CD4-positive, alpha-beta T cell treated with Interleukin-6 at 100 ng/mL for 8 hours (primary cell): ENCODE data around the gene SPDEF.

Source experiments
- DNase-seq: peaks from one replicate; pipeline ENCODE4 v3.0.0-alpha.2; 2020; ENCODE audit warnings: mixed read lengths, low spot score

SPDEF gene

GRCh38 chr6:34514593-34515472, 41.3 kb downstream of the SPDEF start:
- no peak for DNase-seq

GRCh38 chr6:34514112-34514511, 42.0 kb downstream of the SPDEF start:
- no peak for DNase-seq

DNA sequence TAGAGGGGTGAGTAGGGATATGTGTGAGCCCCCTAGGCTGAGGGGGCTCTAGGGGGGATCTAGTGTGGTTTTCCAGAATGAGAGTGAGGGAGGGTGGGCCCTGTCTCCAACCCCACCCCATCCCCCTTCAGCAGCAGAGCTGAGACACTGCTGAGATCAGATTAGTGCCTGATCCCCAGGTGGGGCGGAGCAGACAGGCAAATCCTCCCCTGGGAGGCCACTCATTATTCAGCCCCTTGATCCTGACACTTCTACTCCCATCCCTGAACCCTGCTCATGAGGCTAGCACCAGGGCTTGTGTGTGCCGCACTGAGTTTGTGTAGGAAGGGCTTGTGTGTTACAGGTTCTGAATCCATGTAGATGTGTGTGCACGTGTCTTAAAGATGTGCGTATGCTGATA, 42.5 kb downstream of the SPDEF start:
- no peak for DNase-seq

DNA sequence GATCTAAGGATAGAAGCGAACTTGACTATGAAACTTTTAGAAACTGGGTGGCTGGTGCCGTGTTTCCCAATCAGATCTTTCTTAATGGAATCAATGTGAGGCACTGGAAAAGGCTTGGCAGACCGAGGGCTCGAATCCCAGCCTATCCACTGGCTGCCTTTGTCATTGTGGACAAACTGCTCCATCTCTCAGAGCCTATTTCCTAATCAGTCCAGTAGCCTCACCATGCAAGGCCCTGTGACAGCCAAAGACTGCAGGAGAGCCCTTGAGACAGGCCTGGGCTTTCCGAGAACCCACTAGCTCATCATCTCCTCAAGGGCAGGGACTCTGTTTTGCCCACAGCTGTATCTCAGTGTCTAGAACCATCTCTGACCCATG, 43.4 kb downstream of the SPDEF start:
- DNase-seq: no peak

DNA sequence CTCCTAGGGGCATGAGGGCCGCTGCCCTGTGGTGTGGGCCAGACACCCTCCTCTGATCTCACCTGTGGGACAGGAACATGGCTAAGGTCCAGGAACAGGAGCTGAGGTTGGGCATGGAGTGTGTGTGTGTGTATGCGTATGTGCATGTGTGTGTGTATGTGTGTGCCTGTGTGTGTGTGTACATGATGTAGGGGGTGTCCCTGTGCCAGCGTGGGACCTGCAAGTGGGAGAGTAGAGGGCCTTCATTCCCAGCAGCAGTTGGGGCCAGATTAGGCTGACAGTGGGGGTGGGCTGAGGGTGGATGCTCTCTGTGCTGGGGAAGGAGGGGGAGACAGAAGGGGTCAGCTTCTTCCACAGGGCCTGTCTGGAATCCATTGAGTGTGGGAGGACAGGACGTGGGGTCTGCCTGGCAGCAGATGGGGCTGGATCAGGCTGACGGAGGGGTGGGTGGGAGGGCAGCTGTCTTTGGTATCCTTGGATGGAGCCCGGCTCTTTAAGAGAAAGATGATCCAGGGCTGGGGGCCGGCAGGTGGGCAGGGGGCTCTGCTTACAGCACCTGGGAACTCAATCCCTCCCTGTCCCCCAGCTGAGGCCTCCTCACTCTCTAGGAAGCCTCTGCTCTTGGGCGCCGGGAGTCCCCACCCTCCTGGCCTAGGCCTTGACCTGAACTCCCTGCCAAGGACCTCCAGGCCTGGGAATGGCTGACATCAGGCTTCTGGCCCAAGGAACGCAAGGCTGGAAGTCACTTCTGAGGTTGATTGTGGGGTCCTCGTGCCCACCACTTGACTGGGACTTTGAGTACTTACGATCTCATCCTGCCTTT, 44.0 kb downstream of the SPDEF start:
- DNase-seq: no peak

GRCh38 chr6:34511214-34511914, 44.8 kb downstream of the SPDEF start:
- DNase-seq: no peak

- no peak for DNase-seq
Measured at GRCh38 chr6:34510299-34510698, 45.8 kb downstream of the SPDEF start.

DNA sequence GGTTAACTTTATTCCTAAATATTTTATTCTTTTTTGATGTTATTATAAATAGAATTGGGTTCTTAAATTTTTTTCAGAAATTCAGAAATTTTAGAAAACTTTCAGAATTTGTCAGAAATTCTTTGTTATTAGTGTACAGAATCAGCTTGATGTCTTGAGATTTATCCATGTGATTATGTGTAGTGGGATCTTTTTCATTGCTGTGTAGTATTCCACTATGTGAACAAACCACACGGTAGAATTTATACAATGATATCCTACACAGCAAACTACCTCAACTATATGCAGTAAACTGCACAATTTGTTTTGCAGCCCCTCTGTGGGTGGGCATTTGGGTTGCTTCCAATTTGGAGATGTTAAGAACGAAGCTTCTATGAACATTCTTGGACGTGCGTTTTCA, 46.3 kb downstream of the SPDEF start:
- no peak for DNase-seq

- no peak for DNase-seq
Measured at GRCh38 chr6:34508425-34508824, 47.7 kb downstream of the SPDEF start.

- DNase-seq: no peak
Measured at GRCh38 chr6:34506718-34507117, 49.4 kb downstream of the SPDEF start.

DNA sequence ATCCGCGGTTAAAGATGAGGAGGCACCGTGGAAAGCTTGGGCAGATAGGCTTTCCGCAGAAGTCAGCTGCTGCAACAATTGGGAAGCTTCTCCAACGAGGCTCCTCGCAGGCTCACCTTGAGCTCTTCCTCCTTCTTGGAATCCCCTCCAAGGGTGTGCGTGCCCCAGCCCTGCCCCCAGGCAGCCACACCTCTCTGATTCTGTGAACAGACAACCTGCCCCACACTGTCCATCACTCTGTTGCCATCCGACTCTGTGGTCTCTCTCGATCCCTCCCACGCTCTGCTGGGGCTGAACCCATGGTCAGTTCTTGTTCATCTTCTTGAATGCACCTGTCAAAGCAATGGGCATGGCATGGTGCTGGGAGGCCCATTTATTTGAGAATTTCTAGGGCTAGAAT, 58.7 kb downstream of the SPDEF start:
- DNase-seq: no peak

GRCh38 chr6:34496103-34496685, 59.9 kb downstream of the SPDEF start:
- no peak for DNase-seq

DNA sequence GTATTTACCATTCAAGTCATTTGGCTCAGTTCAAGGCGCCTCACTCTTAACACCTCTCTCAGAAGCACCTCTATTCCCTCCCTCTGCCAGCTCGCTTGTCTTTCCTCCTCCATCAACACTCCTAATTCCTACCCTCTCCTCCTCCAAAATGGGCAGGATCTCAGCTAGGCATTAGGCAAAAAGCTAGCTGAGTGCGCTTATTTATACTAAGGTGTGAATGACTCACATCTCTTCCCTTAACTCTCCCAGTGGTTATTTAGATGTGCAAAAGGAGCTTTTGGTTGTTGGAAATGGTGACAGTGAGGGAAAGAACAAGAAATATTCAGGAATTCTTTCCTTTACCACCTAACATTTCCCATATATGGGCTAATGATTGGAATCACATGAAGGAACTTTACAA, 61.2 kb downstream of the SPDEF start:
- no peak for DNase-seq

GRCh38 chr6:34493344-34493743, 62.8 kb downstream of the SPDEF start:
- DNase-seq: no peak

- DNase-seq: no peak
Measured at GRCh38 chr6:34491091-34491430, 65.1 kb downstream of the SPDEF start.

DNA sequence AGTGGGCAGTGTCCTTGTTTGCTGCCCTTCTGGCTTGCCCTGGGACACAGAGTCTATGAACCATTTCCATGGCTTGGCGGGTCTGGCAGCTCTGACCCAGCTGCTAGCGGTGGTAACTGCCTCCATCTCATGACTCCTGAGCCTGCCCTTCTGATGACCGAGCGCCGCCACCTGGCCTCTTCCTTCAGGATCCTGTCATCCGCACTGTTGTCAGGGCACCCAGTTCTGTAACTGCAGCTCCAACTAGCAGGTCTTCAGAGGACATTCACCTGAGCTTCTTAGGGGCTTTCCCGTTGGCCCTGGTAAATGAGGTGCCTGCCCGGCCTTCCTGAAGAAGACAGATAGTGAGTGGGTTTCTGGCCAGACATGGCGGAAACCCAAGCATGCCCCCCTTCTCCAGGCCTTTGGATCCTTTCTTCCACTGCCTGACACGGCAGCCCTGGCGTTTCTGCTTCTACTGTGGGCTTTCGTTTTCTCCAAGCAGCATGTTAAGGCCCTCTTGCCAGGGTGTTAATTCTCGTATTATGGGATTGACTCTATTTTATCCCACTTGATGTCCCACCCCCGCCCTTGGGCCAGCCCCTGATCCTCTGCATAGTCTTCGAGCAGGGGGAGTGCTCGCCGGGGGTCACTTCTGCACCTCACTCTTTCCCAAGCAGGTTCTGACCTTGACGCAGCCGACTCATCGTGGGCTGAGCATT, 65.6 kb downstream of the SPDEF start:
- no peak for DNase-seq

- no peak for DNase-seq
Measured at GRCh38 chr6:34489207-34489805, 66.8 kb downstream of the SPDEF start.
